ENCODE data around the gene SLC29A1.

DNA sequence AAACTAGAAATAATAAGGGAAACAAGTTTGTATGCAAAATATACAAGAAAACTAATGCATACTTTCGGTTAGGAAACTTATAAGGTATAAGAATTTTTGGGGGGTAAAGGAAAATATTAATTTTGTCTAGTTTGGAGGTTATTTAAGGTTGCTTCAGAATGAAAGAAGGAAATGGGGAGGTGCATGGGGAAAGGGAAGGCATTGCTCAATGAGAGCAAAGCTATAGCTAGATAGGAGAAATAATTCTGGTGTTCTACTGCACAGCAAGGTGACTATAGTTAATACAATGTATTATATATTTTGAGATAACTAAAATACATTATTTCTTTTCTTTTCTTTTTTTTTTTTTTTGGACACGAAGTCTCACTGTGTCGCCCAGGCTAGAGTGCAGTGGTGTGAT is 12.1 kb upstream of the SLC29A1 start:
- TF ChIP-seq, protein P1, sequence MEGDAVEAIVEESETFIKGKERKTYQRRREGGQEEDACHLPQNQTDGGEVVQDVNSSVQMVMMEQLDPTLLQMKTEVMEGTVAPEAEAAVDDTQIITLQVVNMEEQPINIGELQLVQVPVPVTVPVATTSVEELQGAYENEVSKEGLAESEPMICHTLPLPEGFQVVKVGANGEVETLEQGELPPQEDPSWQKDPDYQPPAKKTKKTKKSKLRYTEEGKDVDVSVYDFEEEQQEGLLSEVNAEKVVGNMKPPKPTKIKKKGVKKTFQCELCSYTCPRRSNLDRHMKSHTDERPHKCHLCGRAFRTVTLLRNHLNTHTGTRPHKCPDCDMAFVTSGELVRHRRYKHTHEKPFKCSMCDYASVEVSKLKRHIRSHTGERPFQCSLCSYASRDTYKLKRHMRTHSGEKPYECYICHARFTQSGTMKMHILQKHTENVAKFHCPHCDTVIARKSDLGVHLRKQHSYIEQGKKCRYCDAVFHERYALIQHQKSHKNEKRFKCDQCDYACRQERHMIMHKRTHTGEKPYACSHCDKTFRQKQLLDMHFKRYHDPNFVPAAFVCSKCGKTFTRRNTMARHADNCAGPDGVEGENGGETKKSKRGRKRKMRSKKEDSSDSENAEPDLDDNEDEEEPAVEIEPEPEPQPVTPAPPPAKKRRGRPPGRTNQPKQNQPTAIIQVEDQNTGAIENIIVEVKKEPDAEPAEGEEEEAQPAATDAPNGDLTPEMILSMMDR (IDR thresholded peaks at IDR 0.05; ENCODE audit: low read depth, low read length): no peak
- no peak for TF ChIP-seq EZH2phosphoT487 (IDR thresholded peaks at IDR 0.05; ENCODE audit: low read depth)
